ENCODE measurements around the gene CNGB1.
A peak's percentile ranks its signal among the peaks of the same experiment; 100 is the strongest.
"Not testable (repeated sequence)": the region's sequence is repeated elsewhere in the genome, so short reads cannot be mapped to it uniquely, and the experiment has no call there.

CNGB1 gene

GRCh38 chr16:57997176-57997527, 26.2 kb upstream of the CNGB1 start:
- no peak for DNase-seq (ENCODE audit: low spot score)

GRCh38 chr16:57996406-57997175, 25.7 kb upstream of the CNGB1 start:
- DNase-seq (ENCODE audit: low spot score), result no peak

GRCh38 chr16:57995721-57996405, 24.9 kb upstream of the CNGB1 start:
- DNase-seq (ENCODE audit: low spot score), result no peak

- DNase-seq (ENCODE audit: low spot score), result peak; percentile 57
Measured at GRCh38 chr16:57994778-57995177, 23.9 kb upstream of the CNGB1 start.

GRCh38 chr16:57994361-57994760, 23.4 kb upstream of the CNGB1 start:
- DNase-seq (ENCODE audit: low spot score), result no peak

GRCh38 chr16:57993897-57994296, 23.0 kb upstream of the CNGB1 start:
- DNase-seq (ENCODE audit: low spot score), result no peak

GRCh38 chr16:57993438-57993837, 22.5 kb upstream of the CNGB1 start:
- no peak for DNase-seq (ENCODE audit: low spot score)

- DNase-seq (ENCODE audit: low spot score), result no peak
Measured at GRCh38 chr16:57992084-57992483, 21.2 kb upstream of the CNGB1 start.

- DNase-seq (ENCODE audit: low spot score), result no peak
Measured at GRCh38 chr16:57991551-57992059, 20.7 kb upstream of the CNGB1 start.

GRCh38 chr16:57988929-57989328, 18.0 kb upstream of the CNGB1 start:
- no peak for DNase-seq (ENCODE audit: low spot score)

- DNase-seq (ENCODE audit: low spot score), result no peak
Measured at GRCh38 chr16:57987441-57988177, 16.7 kb upstream of the CNGB1 start.

- DNase-seq (ENCODE audit: low spot score), result no peak
Measured at GRCh38 chr16:57986196-57986595, 15.3 kb upstream of the CNGB1 start.

GRCh38 chr16:57985204-57986181, 14.6 kb upstream of the CNGB1 start:
- no peak for DNase-seq (ENCODE audit: low spot score)

- DNase-seq (ENCODE audit: low spot score), result peak; percentile 48
Measured at GRCh38 chr16:57984443-57985203, 13.7 kb upstream of the CNGB1 start.

- DNase-seq (ENCODE audit: low spot score), result no peak
Measured at GRCh38 chr16:57982385-57982784, 11.5 kb upstream of the CNGB1 start.

GRCh38 chr16:57981636-57982035, 10.7 kb upstream of the CNGB1 start:
- DNase-seq (ENCODE audit: low spot score), result no peak

GRCh38 chr16:57979006-57979585, 8.2 kb upstream of the CNGB1 start:
- DNase-seq (ENCODE audit: low spot score), result no peak

GRCh38 chr16:57978070-57978465, 7.1 kb upstream of the CNGB1 start:
- not testable (repeated sequence) for DNase-seq (ENCODE audit: low spot score)

- no peak for DNase-seq (ENCODE audit: low spot score)
Measured at GRCh38 chr16:57977418-57978069, 6.6 kb upstream of the CNGB1 start.

- DNase-seq (ENCODE audit: low spot score), result peak; percentile 48
Measured at GRCh38 chr16:57976331-57976796, 5.4 kb upstream of the CNGB1 start.
